GM10847 (cell line): ENCODE measurements around the gene WFIKKN1.

ENCODE experiments used
- POLR2A ChIP-seq: IDR thresholded peaks from 2 replicates; pipeline ENCODE4 v1.6.1; 2011; ENCODE audit not compliant: insufficient read length; ENCODE audit errors: extremely low read depth

WFIKKN1 gene

DNA sequence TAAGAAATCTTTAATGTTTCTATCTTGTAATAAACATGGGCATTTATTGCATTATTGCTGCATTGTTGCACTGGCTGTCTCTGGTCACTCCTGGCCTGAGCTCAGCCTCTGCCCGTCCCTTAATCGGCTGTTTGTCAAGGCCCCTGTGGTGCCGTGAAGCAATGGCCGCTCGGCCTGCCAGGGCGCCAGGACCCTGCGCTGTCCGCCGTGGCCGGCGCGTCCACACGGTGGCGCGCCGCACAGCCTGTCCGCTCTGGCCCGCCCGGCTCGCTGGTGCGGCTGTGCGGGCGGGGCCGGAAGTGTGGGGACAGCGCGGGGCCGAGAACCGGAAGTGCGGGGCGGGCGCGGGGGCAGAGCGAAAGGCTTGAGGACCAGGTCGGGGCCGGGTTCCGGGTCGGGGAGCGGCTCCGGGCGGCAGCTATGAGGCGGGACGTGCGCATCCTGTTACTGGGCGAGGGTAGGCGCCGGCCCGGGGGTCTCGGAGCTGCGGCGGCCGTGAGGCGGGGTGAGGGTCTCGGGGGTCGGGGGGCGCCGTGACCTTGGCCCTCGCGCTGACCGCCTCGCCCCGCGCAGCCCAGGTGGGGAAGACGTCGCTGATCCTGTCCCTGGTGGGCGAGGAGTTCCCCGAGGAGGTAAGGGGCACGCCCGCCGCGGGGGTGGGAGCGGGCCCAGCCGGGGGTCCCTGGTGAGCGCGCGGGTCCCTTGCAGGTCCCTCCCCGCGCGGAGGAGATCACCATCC, 37.2 kb downstream of the WFIKKN1 start, which contains the start of gene RHOT2:
TSS of gene RHOT2 (plus strand) at position 353 of the 739 bp plus-strand sequence. CDS start at position 421, 68 bp downstream.
- peak; percentile 91 for TF ChIP-seq POLR2A

DNA sequence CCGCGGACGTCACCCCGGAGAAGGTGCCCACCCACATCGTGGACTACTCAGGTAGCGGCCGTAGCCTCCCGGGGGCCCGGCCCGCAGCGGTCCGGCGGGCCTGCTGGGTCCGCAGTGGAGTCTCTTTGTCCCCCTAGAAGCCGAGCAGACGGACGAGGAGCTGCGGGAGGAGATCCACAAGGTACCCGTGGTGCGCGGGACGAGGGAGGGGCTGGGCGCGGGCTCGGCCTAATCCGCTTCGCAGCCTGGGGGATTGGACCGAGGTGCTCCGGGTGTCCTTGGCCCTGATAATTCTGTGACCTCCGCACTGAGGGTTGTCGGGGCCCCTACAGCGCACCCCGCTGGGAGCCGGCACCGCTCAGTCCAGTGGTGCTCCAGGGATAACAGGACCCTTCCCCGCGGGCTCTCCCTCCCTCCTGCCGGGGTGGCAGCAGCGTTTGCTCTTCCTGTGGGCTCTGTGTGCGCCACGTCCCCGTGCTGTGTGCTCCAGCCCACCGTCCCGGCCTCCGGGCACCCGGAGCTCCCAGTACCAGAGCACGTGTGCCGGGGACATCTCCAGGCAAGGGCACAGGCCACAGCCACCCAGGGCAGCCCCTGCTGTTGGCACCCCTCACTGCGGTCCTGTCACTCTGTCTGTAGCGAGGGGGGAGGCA, 37.9 kb downstream of the WFIKKN1 start:
- TF ChIP-seq POLR2A, result no peak

DNA sequence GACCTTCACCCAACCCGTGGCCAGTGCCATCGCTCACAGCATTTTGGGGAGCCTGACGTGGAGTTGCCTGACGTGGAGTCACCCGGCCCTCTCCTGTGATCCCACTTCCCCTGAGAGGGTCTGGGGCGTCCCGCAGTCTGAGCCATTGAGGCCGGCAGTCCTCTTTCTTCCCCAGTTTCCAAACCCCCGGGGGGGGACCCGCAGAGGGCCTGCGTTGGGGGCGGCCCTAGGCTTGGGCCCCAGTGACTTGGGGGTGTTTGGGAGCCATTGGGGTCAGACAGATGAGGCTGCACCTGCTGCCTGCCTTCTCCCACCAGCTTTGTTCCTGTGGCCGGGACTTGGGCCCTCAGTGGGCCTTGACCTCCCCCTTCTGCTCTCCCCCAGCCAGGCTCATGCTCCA, 38.9 kb downstream of the WFIKKN1 start:
- no peak for TF ChIP-seq POLR2A

DNA sequence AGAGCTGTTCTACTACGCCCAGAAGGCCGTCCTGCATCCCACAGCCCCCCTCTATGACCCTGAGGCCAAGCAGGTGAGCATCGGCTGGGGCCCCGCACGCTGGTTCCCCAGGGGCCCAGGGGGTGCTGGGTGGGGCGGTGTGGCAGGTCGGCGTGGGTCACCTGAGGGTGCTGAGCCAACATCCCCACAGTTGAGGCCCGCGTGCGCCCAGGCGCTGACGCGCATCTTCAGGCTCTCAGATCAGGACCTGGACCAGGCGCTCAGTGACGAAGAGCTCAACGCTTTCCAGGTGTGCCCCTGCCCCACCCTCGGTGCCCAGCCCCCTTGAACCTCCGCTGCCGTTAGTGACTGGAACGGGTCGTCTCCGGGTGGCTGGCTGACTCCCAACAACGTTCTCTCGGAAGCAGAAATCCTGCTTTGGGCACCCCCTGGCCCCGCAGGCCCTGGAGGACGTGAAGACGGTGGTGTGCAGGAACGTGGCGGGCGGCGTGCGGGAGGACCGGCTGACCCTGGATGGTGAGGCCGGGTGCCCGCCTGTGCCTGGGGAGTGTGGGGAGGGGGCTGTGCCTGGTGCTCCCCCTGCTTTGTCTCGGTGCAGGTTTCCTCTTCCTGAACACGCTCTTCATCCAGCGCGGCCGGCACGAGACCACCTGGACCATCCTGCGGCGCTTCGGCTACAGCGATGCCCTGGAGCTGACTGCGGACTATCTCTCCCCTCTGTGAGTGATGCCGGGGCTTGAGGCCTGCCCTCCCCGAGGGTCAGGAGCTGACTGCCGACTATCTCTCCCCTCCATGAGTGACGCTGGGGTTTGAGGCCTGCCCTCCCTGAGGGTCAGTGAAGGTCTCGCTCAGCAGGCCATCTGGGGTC, 39.9 kb downstream of the WFIKKN1 start:
- TF ChIP-seq POLR2A, result no peak

DNA sequence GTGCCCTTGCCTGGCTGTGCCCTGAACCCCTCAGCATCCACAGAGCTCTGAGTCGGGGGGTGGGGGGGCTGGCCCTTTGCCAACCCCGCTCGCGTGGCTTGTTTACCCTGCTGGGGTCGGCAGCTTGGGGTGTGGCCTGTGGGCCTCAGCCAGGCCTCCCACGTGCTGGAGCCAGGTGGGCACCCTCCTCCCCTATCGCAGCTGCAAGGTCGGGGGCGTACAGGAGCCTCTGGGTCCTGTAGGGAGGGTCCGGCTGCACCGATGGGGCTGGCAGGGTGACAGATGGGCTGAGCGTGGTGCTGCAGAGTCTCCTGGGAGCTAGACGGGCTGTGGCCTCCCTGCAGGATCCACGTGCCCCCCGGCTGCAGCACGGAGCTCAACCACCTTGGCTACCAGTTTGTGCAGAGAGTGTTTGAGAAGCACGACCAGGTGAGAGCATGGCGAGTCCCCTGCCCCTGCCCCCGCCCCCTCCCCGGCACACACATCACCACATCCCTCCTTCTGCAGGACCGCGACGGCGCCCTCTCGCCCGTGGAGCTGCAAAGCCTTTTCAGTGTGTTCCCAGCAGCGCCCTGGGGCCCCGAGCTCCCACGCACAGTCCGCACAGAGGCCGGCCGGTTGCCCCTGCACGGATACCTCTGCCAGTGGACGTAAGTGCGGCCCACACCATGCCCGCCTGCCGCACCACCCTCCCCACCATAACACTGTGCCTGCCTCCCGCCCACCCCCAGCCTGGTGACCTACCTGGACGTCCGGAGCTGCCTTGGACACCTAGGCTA, 40.8 kb downstream of the WFIKKN1 start:
- no peak for TF ChIP-seq POLR2A

DNA sequence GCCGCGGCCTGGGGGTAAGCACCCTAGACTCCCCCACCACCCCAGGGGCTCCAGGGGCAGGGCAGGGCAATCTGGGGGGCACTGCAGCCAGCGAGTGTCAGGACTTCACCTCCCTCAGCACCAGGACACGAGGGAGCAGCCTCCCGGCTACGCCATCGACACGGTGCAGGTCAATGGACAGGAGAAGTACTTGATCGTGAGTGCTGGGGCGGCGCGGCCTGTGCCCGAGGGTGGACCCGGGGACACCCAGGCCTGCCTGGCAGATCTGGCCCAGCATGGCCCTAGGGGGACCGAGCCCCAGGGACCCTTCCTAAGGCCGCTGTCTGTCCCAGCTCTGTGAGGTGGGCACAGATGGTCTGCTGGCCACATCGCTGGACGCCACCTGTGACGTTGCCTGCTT, 41.6 kb downstream of the WFIKKN1 start:
- TF ChIP-seq POLR2A, result no peak

DNA sequence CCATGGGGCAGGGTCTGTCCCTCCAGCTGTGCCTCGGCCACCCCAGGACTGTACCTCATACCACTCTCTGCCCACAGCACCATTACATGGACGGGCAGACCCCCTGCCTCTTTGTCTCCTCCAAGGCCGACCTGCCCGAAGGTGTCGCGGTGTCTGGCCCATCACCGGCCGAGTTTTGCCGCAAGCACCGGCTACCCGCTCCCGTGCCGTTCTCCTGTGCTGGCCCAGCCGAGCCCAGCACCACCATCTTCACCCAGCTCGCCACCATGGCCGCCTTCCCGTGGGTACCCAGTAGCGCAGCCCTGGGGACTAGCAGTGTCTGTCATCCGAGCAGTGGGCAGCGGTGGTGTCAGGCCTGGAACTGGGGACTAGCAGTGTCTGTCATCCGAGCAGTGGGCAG, 42.1 kb downstream of the WFIKKN1 start:
- no peak for TF ChIP-seq POLR2A

DNA sequence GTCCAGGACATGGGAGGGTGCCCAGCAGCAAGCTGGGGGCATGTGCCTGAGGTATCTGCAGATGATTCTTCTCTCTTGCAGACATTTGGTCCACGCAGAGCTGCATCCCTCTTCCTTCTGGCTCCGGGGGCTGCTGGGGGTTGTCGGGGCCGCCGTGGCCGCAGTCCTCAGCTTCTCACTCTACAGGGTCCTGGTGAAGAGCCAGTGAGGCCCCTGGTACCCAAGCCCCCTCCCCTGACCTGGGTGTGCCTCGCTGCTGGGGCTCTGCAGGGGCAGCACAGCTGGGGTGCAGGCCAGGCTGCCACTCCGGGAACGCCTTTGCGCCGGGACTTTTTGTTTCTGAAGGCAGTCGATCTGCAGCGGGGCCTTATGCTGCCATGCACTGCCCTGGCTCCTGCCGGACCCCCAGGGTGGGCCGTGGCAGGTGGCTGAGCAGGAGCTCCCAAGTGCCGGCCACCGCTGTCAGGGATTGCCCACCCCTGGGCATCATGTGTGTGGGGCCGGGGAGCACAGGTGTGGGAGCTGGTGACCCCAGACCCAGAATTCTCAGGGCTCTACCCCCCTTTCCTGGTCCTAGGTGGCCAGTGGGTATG, 42.7 kb downstream of the WFIKKN1 start:
- TF ChIP-seq POLR2A, result no peak

DNA sequence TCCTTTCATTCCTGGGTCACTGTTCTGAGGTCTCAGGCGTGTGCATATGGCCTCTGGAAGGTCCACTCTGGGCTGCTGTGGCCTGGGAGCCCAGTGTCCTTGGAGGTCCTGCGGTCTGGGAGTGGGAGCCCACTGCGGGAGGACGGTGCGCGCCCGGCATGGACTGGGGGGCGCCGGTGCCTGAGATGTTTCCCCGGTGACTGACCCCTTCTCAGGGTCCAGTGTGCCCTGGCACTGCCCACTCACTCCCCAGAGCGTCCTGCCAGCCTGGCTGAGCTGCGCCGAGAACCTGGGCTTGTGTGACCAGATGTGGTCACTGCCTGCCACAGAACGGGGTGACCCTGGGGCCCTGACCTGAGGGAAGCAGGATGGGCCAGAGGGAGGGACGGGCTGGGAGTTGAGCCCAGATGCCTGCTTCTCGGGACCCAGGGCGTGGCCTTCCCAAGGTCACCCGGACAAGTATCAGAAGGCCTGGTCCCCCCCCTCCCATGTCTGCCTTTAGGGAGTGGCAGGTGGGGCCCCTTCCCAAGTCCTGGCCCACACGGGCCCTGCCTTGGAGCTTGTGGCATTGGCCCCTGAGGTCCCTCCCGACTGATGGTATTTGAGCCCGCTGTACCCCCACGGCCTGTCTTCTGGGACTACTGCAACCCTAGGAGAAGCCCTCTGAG, 43.6 kb downstream of the WFIKKN1 start:
- TF ChIP-seq POLR2A, result no peak

DNA sequence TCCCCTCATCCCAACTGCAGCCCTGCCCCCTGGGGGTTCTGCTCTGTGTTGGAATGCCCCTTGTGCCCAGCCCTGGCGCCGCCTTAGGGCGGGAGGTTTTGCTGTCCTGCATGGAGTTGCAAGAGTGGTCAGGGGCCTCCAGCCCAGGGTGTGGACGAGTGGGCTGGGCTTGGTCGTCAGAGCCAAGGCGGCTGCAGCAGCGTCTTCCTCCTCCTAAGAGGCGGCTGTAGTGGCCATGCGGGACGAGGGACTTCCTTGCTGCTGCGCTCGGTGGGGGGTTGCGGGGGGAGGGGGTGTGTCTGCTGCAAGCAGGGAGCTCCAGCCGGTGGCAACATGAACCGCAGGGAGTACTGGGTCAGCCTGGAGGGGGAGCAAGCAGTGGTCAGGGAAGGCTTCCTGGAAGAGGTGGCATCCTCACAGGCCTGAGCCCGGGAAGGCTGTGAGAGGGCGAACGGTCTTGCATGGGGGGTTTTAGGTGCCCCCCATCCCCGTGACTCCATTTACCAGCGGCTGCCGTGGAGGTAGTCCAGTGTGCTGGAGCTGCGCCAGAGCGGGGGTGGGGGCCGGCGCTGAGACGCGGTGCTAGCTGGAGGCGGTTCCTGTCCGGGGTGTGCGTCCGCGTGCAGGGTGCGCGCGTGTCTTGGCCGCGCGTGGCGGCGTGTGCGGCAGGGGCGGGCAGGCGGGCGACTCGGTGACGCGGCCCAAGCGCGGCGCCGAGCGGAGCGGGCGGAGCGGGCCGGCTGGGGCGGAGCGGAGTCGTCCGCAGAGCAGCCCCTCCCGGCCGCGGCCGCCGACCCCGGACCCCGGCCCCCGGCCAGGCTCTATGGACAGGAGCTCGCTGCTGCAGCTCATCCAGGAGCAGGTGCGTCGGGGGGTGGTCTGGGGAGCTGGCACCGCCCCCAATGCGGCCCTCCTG, 44.4 kb downstream of the WFIKKN1 start, which contains the start of gene RHBDL1:
TSS of gene RHBDL1 (plus strand) at position 704 of the 916 bp plus-strand sequence. CDS start at position 824, 120 bp downstream.
- TF ChIP-seq POLR2A, result no peak

DNA sequence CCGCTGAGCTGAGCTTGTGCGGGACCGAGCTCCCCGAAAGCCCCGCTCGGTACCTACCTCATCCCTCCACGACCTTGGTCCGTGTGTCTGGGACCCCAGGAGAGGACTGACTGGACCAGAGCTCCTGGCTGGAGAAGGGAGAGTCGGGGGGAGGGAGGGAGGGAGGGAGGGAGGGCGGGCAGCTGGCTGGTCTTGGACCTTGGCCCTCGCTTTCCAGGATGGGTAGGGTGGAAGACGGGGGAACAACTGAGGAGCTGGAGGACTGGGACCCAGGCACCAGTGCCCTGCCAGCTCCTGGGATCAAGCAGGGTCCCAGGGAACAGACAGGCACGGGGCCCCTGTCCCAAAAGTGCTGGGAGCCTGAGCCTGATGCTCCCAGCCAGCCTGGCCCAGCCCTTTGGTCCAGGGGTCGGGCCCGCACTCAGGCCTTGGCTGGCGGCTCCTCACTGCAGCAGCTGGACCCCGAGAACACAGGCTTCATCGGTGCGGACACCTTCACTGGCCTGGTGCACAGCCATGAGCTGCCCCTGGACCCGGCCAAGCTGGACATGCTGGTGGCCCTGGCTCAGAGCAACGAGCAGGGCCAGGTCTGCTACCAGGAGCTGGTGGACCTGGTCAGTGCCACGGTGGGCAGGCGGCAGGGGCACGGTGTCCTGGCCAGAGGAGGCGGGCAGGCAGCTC, 45.2 kb downstream of the WFIKKN1 start:
- TF ChIP-seq POLR2A, result no peak

DNA sequence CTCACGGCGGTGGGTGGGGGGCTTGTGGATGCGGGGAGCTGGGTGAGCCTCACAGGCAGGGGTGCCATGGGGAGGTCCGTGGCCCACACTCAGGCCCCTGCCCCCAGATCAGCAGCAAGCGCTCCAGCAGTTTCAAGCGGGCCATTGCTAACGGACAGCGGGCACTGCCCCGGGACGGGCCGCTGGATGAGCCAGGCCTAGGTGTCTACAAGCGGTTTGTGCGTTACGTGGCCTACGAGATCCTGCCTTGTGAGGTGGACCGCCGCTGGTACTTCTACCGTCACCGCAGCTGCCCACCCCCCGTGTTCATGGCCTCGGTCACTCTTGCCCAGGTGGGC, 45.7 kb downstream of the WFIKKN1 start:
- no peak for TF ChIP-seq POLR2A
